Kidney tubule cell (primary cell): ENCODE data around the gene SEC24C.
"Not testable (repeated sequence)": the region's sequence is repeated elsewhere in the genome, so short reads cannot be mapped to it uniquely, and the experiment has no call there.

Source experiments
- DNase-seq: peaks from one replicate; pipeline ENCODE4 v3.0.0-alpha.2; 2018; ENCODE audit warnings: low spot score

The SEC24C gene

GRCh38 chr10:73732426-73732825 lies 11.7 kb upstream of the SEC24C start:
- no peak for DNase-seq

GRCh38 chr10:73732931-73733623 lies 11.1 kb upstream of the SEC24C start:
- no peak for DNase-seq

DNA sequence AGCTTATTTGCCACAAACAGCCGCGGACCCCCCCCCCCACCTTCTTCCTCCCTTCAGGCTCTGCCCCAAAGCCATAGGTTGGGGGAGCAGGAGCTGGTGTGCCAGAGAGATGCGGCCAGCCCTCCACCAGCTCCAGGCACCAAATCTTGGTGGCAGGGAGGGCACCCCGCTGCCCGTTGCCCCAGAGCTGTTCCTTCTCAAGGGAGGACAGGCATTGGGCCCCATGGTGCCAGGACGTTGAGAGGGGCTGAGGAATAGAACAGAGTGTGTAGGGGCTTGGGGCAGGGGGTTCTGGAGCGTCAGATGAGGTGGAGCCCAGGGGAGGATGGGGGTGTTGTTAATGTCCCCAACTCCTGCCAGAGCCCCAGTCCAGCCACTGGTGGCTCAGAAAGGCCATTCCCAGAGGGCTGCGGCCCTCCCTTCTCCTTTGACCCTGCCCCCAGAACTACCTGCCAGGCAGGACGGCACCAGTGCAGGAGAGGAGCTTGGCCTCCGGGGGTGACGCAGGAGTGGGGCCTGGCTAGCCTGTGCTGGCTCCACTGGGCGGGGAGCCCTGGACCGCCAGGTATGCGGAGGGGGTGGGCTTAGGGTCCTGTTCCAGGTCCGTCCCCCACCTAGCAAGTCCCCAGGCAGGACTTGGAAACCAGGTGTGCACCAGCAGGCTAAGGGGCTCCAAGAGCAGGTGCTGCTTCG lies 10.0 kb upstream of the SEC24C start:
- no peak for DNase-seq

GRCh38 chr10:73734796-73735305 lies 9.3 kb upstream of the SEC24C start:
- no peak for DNase-seq

- DNase-seq: not testable (repeated sequence)
These were observed 3.5 kb upstream of the SEC24C start for GRCh38 chr10:73740501-73741254.

- DNase-seq: no peak
These were observed 1.8 kb upstream of the SEC24C start for GRCh38 chr10:73742454-73742734.

DNA sequence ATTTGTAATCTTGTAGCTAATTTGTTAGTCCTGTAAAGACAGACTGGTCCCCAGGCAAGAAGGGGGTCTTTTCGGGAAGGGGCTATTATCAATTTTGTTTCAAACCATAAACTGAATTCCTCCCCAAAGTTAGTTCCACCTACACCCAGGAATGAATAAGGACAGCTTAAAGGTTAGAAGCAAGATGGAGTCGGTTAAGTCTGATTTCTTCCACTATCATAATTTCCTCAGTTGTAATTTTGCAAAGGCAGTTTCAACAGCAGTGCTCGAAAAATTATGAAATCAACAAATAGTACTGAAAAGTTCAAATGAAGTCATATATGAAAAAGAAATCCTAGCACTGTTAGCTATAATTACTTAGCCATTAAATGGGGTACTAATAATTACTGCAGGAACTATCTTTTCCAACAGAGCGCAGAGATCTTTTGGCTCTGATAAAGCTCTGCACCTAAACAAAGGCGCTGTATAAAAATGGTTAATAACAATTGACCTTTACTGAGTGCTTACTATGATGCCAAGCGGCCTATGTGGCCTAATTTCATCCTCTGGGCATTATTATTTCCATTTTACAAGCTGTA lies 756 bp upstream of the SEC24C start:
- no peak for DNase-seq

- peak; percentile 66 for DNase-seq
These were observed 448 bp downstream of the SEC24C start for GRCh38 chr10:73744664-73744975.

DNA sequence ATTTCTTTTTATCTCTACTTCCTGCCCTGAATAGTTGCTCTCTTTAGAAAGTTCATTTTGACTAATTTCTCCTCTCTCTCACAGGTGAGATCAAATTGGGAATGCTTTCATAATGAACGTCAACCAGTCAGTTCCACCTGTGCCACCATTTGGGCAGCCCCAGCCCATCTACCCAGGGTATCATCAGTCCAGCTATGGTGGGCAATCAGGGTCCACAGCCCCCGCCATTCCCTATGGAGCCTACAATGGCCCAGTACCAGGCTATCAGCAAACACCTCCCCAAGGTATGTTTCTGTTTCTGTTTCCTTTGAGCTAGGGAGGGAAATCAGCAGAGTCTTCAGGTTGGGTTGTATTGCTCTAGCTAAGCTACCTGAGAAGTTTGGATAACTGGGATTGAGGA lies 2.5 kb downstream of the SEC24C start:
- no peak for DNase-seq

DNA sequence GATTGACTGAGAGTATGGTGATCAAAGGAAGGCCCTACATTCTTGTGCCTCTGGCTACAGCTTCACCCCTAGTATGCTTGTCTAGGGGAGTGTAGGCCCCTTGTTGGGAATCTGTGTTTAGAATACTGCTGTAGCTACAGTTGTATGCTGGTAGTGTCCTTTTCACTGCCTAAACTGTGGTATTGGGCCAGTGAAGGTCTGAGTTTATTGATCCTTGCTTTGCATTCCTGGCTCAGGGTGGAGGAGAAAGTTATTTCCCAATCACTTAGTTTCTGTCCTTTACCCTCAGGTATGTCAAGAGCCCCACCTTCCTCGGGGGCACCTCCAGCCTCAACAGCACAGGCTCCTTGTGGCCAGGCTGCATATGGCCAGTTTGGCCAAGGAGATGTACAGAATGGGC lies 6.6 kb downstream of the SEC24C start:
- no peak for DNase-seq

DNA sequence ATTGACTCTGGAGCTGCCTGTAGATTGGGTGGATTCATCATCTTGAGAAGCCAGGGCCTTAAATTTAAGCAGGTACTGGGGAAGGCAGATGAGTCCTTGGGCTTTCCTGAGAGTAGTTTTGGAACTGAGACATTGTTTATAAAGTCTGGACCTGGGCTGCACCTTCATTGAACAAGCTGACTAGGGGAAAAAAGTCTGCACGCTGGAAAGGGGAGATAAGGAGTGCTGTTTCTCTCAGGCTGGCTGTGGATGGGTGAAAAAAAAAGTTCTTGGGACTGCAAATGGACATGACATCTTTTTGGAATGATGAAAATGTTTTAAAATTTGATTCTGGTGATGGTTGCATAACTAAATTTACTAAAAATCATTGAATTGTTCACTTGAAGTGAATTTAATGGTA lies 12.0 kb downstream of the SEC24C start:
- no peak for DNase-seq

- no peak for DNase-seq
These were observed 14.7 kb downstream of the SEC24C start for GRCh38 chr10:73758704-73759511.

DNA sequence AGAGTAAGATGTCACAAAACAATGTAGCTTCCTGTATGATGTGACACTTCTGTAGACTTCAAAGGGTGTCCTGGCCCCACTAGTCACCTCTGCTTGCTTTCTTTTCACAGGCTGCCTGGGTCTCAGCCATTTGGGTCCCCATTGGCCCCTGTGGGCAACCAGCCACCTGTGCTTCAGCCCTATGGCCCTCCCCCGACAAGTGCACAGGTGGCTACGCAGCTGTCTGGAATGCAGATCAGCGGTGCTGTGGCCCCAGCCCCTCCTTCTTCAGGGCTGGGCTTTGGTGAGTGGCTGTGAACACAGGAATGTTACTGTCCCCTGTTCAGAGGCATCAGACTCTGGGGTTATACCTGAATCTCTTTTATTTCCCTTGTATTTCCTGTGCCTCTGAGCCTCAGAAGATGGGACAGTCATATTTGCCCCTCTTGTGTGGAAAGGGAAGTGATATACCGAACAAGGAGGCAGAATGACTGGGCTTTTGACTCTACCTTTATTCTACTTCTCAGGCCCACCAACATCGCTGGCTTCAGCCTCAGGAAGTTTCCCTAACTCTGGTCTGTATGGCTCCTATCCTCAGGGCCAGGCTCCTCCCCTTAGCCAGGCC lies 15.4 kb downstream of the SEC24C start:
- DNase-seq: peak; percentile 86

GRCh38 chr10:73761781-73762180 lies 17.6 kb downstream of the SEC24C start:
- no peak for DNase-seq

- peak; percentile 87 for DNase-seq
These were observed 18.7 kb downstream of the SEC24C start for GRCh38 chr10:73762915-73763314.

- peak; percentile 29 for DNase-seq
These were observed 19.2 kb downstream of the SEC24C start for GRCh38 chr10:73763343-73763742.

DNA sequence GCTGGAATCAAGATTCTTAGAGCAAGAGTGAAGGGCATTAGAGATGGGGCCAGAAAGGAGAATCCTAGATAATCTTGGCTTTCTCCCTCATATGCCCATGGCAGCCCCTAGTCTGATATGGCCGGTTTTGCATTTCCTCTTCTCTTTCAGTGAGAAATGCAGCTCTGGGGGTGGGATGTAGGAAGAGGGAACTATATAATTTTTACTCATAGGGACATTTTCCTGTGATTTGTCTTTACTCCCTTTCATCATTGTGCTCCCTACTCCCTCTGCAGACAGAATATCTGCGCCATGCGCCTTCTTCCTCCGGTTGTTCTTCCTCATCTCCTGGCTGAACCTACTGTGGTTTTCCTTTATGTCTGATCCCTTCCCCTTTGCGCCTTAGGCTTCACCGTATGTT lies 20.9 kb downstream of the SEC24C start:
- no peak for DNase-seq

- no peak for DNase-seq
These were observed 24.7 kb downstream of the SEC24C start for GRCh38 chr10:73768881-73769280.

- no peak for DNase-seq
These were observed 25.2 kb downstream of the SEC24C start for GRCh38 chr10:73769396-73769795.

DNA sequence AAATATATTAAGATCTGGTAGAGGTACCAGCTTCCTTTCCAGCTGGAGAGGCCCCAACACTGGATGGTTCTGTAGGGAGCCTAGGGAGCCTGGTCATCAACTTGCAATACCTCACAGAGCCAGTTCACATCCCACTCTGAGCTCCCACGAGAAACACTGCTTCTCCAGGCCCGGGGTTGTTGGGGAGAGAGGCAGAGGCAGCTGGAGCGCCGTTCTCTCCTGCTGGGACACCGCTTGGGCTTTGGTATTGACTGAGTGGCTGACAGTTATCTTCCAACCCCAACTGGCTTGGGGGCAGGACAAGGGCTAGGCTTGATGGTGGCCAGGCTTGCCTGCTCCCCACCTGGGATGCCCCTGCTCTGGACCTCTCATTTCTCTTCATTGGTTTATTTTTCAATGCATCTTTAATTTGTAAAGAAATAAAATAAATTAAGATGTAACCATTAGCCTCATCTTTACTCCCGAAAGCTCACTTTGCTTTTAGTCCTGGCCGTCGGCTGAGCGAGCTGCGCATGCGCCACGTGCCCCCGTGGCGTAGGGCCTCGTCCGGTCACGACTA lies 27.6 kb downstream of the SEC24C start:
- DNase-seq: peak; percentile 22
